CD4-positive, CD25-positive, alpha-beta regulatory T cell (primary cell): ENCODE measurements around the gene GCHFR. TPM values are rescaled to one million over a fixed set of nuclear protein-coding genes. Genes with fewer than 3 reads are reported as not detected.
A peak's percentile ranks its signal among the peaks of the same experiment; 100 is the strongest.

Experiments
- ATAC-seq, 2 donors: fragments of 150-1000 bp; cut with Tn5 transposase; one replicate each; pipeline ENCODE4 v1.10.0; 2021; ENCODE audit warnings: low read depth in 2 of 2, moderate number of reproducible peaks in 2 of 2, moderate library complexity in 1 of 2
- DNase-seq, 3 donors: peaks; one replicate each; pipeline versions ENCODE4 v3.0.0 to v3.0.0-alpha.2; 2012 to 2022; ENCODE audit warnings: mixed read lengths in 1 of 3
- H3K27ac ChIP-seq: one replicate; pipeline ENCODE4 v1.7.0; 2013; ENCODE audit warnings: mild to moderate bottlenecking, low read length; ENCODE audit not compliant: insufficient read depth, poor library complexity, severe bottlenecking
- H3K27me3 ChIP-seq: one replicate; pipeline ENCODE4 v1.7.0; 2013; ENCODE audit warnings: low read length; ENCODE audit not compliant: control insufficient read depth, insufficient read depth
- H3K36me3 ChIP-seq: one replicate; pipeline ENCODE4 v1.7.0; 2013; ENCODE audit warnings: mild to moderate bottlenecking, low read length, moderate library complexity; ENCODE audit not compliant: control insufficient read depth, insufficient read depth
- H3K4me1 ChIP-seq: 2 replicates; pipeline ENCODE4 v1.7.0; 2013; ENCODE audit warnings: mild to moderate bottlenecking, low read length; ENCODE audit not compliant: insufficient read depth, control insufficient read depth, poor library complexity, severe bottlenecking
- H3K4me3 ChIP-seq: one replicate; pipeline ENCODE4 v1.7.0; 2013; ENCODE audit warnings: low read depth, mild to moderate bottlenecking, low read length, moderate library complexity
- H3K9me3 ChIP-seq, 2 experiments: 1 replicate in 1 of 2; 2 replicates in 1 of 2; pipeline ENCODE4 v1.7.0; 2013; ENCODE audit warnings: low read length in 2 of 2, mild to moderate bottlenecking in 1 of 2, moderate library complexity in 1 of 2; ENCODE audit not compliant: control insufficient read depth in 2 of 2
- H3K27ac Mint-ChIP-seq, 3 donors: one replicate each; pipeline ENCODE4 v1.8.0; 2020 to 2022; ENCODE audit warnings: mild to moderate bottlenecking in 3 of 3, mixed read lengths in 3 of 3, moderate library complexity in 2 of 3
- H3K27me3 Mint-ChIP-seq: one replicate; pipeline ENCODE4 v1.8.0; 2022; ENCODE audit warnings: mild to moderate bottlenecking, mixed read lengths
- H3K36me3 Mint-ChIP-seq: one replicate; pipeline ENCODE4 v1.8.0; 2020; ENCODE audit warnings: mixed read lengths
- H3K4me1 Mint-ChIP-seq, 4 donors: one replicate each; pipeline ENCODE4 v1.8.0; 2020 to 2022; ENCODE audit warnings: mixed read lengths in 4 of 4, mild to moderate bottlenecking in 1 of 4
- H3K4me3 Mint-ChIP-seq, 4 donors: one replicate each; pipeline ENCODE4 v1.8.0; 2020 to 2022; ENCODE audit warnings: mild to moderate bottlenecking in 4 of 4, mixed read lengths in 4 of 4, moderate library complexity in 3 of 4
- H3K9me3 Mint-ChIP-seq, 7 donors: one replicate each; pipeline ENCODE4 v1.8.0; 2020 to 2022; ENCODE audit warnings: mixed read lengths in 7 of 7, mild to moderate bottlenecking in 3 of 7, moderate library complexity in 2 of 7
- polyA plus RNA-seq, 4 donors: library from polyadenylated mRNA; unstranded; fragments of 300-500 nt; fragmentation: Illumina TruSeq; gene quantifications; one replicate each; pipeline ENCODE4 v1.2.3, GENCODE V29; 2021
- total RNA-seq: library from RNA; stranded (reverse); gene quantifications from one replicate; pipeline ENCODE4 v1.2.3, GENCODE V29; 2022

Gene GCHFR
- total and polyA plus RNA-seq, 5 donors from 2014 or later = 23.4 to 163 (median 124) TPM

DNA sequence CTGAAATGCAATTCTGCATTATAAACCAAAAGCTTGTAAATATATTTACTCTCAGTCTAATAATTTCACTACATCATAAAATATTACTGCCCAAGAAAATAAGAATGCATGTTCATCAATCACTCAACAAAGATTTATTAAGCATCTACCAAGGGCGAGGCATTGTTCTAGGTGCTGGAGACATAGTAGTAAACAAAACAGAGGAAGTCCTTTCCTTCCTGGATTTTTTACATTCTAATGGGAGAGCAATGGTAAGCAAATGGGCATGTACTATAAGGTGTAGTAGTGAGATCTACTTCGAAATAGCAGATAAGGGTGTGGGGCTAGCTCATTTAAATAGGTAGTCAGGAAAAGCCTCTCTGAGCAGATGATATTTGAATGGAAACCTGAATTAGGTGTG is 32.2 kb downstream of the GCHFR start:
- ATAC-seq (no peak), DNase-seq (no peak)
- Mint-ChIP-seq H3K4me1 (peaks cover 18 to 40% (median 29%) of the 10 kb centered on the region in 4 donors), H3K36me3 (peaks cover 26% of the 10 kb centered on the region), H3K4me3 (no peak overlapping the region), H3K9me3 (no peaks in the 10 kb centered on the region), H3K27ac (no peak overlapping the region), H3K27me3 (no peaks in the 10 kb centered on the region)
- H3K27ac ChIP-seq = no peak overlapping the region
- H3K9me3 ChIP-seq = no peaks in the 10 kb centered on the region
- no peaks in the 10 kb centered on the region for H3K4me1 ChIP-seq
- H3K4me3 ChIP-seq = no peak overlapping the region
- H3K27me3 ChIP-seq = no peaks in the 10 kb centered on the region
- H3K36me3 ChIP-seq = peaks cover 14% of the 10 kb centered on the region

DNA sequence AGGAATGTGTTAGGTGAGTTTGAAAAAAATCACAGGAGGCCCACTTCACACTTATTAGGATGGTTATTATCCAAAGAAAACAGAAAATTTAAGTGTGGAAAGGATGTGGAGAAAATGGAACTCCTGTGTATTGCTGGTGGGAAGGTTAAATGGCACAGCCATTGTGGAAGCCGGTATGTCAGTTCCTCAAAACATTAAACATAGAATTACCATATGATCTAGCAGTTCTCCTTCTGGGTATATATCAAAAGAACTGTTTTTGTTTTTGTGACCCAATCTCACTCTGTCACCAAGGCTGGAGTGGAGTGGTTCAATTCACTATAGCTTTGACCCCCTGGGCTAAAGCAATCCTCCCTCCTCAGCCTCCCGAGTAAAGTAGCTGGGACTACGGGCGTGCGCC is 32.6 kb downstream of the GCHFR start:
- DNase-seq (no peak), ATAC-seq (no peak)
- Histone ChIP-seq H3K4me1 (no peaks in the 10 kb centered on the region), H3K36me3 (peaks cover 14% of the 10 kb centered on the region), H3K4me3 (no peak overlapping the region), H3K27ac (no peak overlapping the region), H3K9me3 (no peaks in the 10 kb centered on the region), H3K27me3 (no peaks in the 10 kb centered on the region)
- H3K4me1 Mint-ChIP-seq = peaks cover 19 to 43% (median 31%) of the 10 kb centered on the region in 4 donors
- H3K4me3 Mint-ChIP-seq = no peak overlapping the region
- no peaks in the 10 kb centered on the region for H3K9me3 Mint-ChIP-seq
- H3K27me3 Mint-ChIP-seq = no peaks in the 10 kb centered on the region
- no peak overlapping the region for H3K27ac Mint-ChIP-seq
- peaks cover 28% of the 10 kb centered on the region for H3K36me3 Mint-ChIP-seq

DNA sequence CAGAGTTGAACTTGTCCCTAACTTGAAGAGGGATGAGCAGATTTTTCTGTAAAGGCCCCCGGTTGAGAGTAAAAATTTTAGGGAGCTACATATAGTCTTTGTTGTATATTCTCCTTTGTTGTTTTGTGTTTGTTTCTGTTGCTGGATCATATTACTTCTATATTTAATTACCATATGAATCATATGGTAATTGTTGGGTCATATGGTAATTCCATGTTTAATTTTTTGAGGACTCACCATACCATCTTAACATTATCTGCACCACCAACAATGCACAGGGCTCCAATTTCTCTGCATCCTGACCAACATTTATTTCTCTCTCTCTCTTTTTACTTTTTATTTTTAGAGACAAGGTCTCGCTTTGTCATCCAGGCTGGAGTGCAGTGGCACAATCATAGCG is 35.7 kb downstream of the GCHFR start:
- H3K27ac Mint-ChIP-seq = peak overlapping the region in 1 of 3 donors; percentile 58

DNA sequence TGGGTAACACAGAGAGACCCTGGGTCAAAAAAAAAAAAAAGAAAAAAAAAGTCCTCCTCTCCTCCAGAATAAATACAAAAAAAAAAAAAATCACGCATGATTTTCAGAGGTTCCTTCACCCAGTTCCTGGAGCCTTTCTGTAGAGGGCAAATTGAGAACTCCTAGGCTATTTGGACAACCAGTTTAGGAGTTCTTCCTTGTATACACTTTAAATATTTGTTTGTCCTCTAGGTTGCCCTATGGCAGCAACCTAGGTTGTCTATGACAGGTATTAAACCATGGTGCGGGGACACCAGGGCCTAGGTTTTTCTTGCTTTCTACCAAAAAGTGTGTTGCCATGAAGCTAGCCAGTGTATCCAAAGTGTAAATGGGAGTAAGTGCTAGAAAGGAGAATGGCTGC is 39.2 kb downstream of the GCHFR start:
- Mint-ChIP-seq H3K9me3 (no peaks in the 10 kb centered on the region), H3K36me3 (peaks cover 24% of the 10 kb centered on the region), H3K27ac (peak overlapping the region in 1 of 3 donors; percentile 67), H3K27me3 (no peaks in the 10 kb centered on the region), H3K4me3 (peak overlapping the region in 1 of 4 donors; percentile 42), H3K4me1 (peaks cover 14 to 55% (median 34%) of the 10 kb centered on the region in 4 donors)
- Histone ChIP-seq H3K27me3 (no peaks in the 10 kb centered on the region), H3K4me3 (no peak overlapping the region), H3K27ac (no peak overlapping the region), H3K4me1 (peaks cover 13% of the 10 kb centered on the region), H3K9me3 (no peaks in the 10 kb centered on the region), H3K36me3 (peaks cover 6% of the 10 kb centered on the region)
- no peak for DNase-seq
- ATAC-seq = no peak

More for the DNA sequence above, 35.7 kb downstream of the GCHFR start:
- no peak for ATAC-seq
- H3K9me3 ChIP-seq = no peaks in the 10 kb centered on the region
- Mint-ChIP-seq H3K4me1 (peaks cover 19 to 47% (median 33%) of the 10 kb centered on the region in 4 donors), H3K9me3 (no peaks in the 10 kb centered on the region), H3K36me3 (peaks cover 32% of the 10 kb centered on the region), H3K4me3 (no peak overlapping the region), H3K27me3 (no peaks in the 10 kb centered on the region)
- no peak overlapping the region for H3K27ac ChIP-seq
- no peak for DNase-seq
- H3K27me3 ChIP-seq = no peaks in the 10 kb centered on the region
- H3K4me1 ChIP-seq = no peaks in the 10 kb centered on the region
- H3K36me3 ChIP-seq = peaks cover 10% of the 10 kb centered on the region
- no peak overlapping the region for H3K4me3 ChIP-seq

DNA sequence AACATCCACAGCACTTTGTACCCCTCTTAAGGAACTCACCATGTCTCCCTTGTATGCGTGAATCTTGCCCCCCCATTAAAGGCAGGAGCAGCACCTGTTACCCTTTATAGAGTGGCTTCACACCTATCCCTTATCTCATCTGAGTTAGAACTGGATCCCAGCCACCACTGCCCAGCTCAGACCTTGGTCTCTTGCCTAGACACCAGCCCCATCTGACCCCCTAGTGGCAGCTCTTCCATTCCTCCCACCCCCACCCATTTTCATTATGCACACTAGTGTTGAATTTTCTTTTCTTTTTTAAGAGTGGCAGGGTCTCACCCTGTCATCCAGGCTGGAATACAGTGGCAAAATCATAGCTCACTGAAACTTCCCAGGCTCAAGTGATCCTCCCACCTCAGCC is 39.8 kb downstream of the GCHFR start:
- Mint-ChIP-seq H3K4me1 (peaks cover 9 to 56% (median 34%) of the 10 kb centered on the region in 4 donors), H3K27me3 (no peaks in the 10 kb centered on the region), H3K36me3 (peaks cover 20% of the 10 kb centered on the region), H3K9me3 (no peaks in the 10 kb centered on the region), H3K27ac (peak overlapping the region in 2 of 3 donors; percentile 51 to 67), H3K4me3 (peak overlapping the region in 2 of 4 donors; percentile 42 to 43)
- DNase-seq = no peak
- H3K27me3 ChIP-seq = no peaks in the 10 kb centered on the region
- no peak for ATAC-seq
- no peak overlapping the region for H3K4me3 ChIP-seq
- H3K36me3 ChIP-seq = peaks cover 1% of the 10 kb centered on the region
- H3K9me3 ChIP-seq = no peaks in the 10 kb centered on the region
- peaks cover 16% of the 10 kb centered on the region for H3K4me1 ChIP-seq
- no peak overlapping the region for H3K27ac ChIP-seq

DNA sequence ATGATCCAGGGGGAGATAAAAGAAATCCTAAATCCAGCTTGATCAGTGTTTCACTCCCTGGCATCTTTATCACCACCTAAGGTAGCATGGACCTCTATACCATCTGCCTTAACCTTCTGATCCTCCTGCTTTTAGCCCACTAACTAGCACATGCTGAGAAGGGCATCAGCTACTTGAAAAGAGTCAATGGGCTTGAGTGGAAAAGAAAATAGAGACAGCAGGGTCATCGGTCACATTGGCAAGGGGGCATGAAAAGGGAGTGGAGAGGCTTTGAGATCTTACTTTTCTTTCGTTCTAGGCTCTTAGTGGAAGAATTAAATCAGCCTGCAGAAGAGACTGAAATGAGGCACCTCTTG is 42.8 kb downstream of the GCHFR start:
- no peak for DNase-seq
- Mint-ChIP-seq H3K36me3 (peaks cover 18% of the 10 kb centered on the region), H3K4me1 (peaks cover 5 to 43% (median 25%) of the 10 kb centered on the region in 4 donors), H3K27ac (peak overlapping the region; percentile 96 to 99 (median 99)), H3K4me3 (peak overlapping the region; percentile 97 to 100 (median 98)), H3K27me3 (no peaks in the 10 kb centered on the region), H3K9me3 (no peaks in the 10 kb centered on the region)
- Histone ChIP-seq H3K4me1 (peaks cover 16% of the 10 kb centered on the region), H3K27me3 (no peaks in the 10 kb centered on the region), H3K36me3 (peaks cover 9% of the 10 kb centered on the region), H3K4me3 (peak overlapping the region; percentile 93), H3K27ac (peak overlapping the region; percentile 94), H3K9me3 (no peaks in the 10 kb centered on the region)
- ATAC-seq = no peak

DNA sequence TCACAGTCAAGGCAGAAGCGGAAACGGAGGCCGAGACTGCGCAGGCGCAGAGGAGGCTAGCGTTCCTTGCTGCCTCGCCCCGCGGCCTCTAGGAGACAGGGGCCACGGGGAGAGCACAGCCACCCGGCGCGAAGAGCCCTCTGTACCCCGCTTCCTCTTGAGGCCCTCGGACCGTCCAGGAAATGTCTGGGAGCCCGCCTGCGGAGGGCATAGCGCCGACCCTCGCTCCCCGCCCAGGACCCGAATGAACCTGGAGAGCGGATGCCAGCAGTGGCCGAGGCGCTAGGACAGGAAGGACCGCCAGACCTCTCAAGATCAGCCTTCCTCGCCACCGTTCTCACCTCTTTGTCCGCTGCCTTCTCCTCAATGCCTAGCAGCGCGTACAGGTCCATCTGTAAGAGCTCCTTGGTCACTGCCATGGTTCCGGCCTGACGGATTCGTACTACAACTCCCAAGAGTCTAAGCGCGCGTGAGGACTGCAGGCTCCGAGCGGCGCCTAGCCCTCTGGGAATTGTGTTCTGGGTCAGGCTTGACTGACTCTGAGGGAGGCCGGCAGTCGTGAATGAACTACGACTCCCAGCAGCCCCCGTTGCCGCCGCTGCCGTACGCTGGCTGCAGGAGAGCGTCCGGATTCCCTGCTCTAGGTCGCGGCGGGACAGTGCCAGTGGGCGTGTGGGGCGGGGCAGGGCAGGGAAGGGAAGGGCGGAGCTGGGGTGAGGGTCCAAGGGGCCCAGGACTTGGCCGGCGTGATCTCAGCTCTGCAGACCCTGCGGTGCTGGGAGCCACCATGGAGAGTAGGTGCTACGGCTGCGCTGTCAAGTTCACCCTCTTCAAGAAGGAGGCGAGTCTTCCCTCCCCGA is 43.4 kb downstream of the GCHFR start, which contains the start of the genes DNAJC17 and ZFYVE19:
DNAJC17 (minus strand) TSS at position 446 of the 860 bp plus-strand sequence; CDS start at position 419, 27 bp downstream.
ZFYVE19 (plus strand) TSS at position 62 of the 860 bp plus-strand sequence; CDS start at position 563, 501 bp downstream.
- peak within 1 kb of the TSS; percentile 93 for H3K4me3 ChIP-seq
- H3K27ac Mint-ChIP-seq = peak within 1 kb of the TSS; percentile 96 to 99 (median 99)
- no peaks in the 10 kb centered on the region for H3K27me3 ChIP-seq
- peak within 1 kb of the TSS; percentile 94 for H3K27ac ChIP-seq
- DNase-seq = peak; percentile 92 to 98 (median 92)
- no peaks in the 10 kb centered on the region for H3K9me3 ChIP-seq
- H3K4me3 Mint-ChIP-seq = peak within 1 kb of the TSS; percentile 97 to 100 (median 98)
- ATAC-seq = peak; percentile 98 to 99
- peaks cover 5 to 39% (median 25%) of the 10 kb centered on the region in 4 donors for H3K4me1 Mint-ChIP-seq
- peaks cover 21% of the 10 kb centered on the region for H3K36me3 Mint-ChIP-seq
- H3K9me3 Mint-ChIP-seq = no peaks in the 10 kb centered on the region
- no peaks in the 10 kb centered on the region for H3K27me3 Mint-ChIP-seq
- peaks cover 9% of the 10 kb centered on the region for H3K36me3 ChIP-seq
- peaks cover 16% of the 10 kb centered on the region for H3K4me1 ChIP-seq
